K562 (cell line): Measurements from ENCODE around the gene LMAN1L. TPM values are rescaled to one million over a fixed set of nuclear protein-coding genes. Genes with fewer than 3 reads are reported as not detected.

ENCODE experiments used
- ATAC-seq: fragments of 200-7000 bp; cut with Tn5 transposase; 3 replicates; pipeline ENCODE4 v1.9.1; 2020; ENCODE audit warnings: moderate library complexity
- BruUV-seq: library from RNA; stranded (reverse); fragments of 400-500 nt; replicated peaks from 2 replicates; lab custom pipeline; 2021; lab: Mats Ljungman, UMichigan
- CTCF ChIA-PET: fragments of 300-600 bp; formaldehyde crosslinking; extraction: SDS; loops from one replicate; lab custom pipeline; 2021; ENCODE audit warnings: low intra/inter-chr PET ratio; lab: Yijun Ruan, JAX
- POLR2A ChIA-PET: fragments of 300-600, 350-650 bp; sonication (Branson Sonifier 250); formaldehyde crosslinking; extraction: SDS; loops from one replicate; lab custom pipeline; 2021; ENCODE audit warnings: antibody characterized with exemption, inconsistent platforms; lab: Yijun Ruan, JAX
- DNase-seq, 4 experiments: peaks; one replicate each; pipeline versions ENCODE4 v3.0.0 to v3.0.0-alpha.2; 2011 to 2018; ENCODE audit warnings: low spot score in 3 of 4, mixed read lengths in 3 of 4; ENCODE audit errors: extremely low read depth in 1 of 4
- FAIRE-seq: peaks from 2 replicates; lab custom pipeline; 2011; peaks lifted over from hg19 to GRCh38; lab: Jason Lieb, UNC
- H2AFZ ChIP-seq: 2 replicates; pipeline ENCODE4 v1.6.0; 2011; ENCODE audit warnings: low read depth, low read length, control low read depth, inconsistent platforms
- H3K27ac ChIP-seq: fragments of 200-600 bp; 3 replicates; pipeline ENCODE4 v1.8.0; 2011; ENCODE audit warnings: low read depth, mild to moderate bottlenecking, control low read depth, inconsistent platforms, low read length, moderate library complexity, mixed read lengths; ENCODE audit errors: extremely low read depth
- H3K27me3 ChIP-seq, 2 experiments: fragments of 300-600 bp in 1 of 2; 2 replicates in 1 of 2; 3 replicates in 1 of 2; pipeline versions ENCODE4 v1.6.0 to v1.8.0; 2011; ENCODE audit warnings: inconsistent platforms in 2 of 2, low read length in 2 of 2, mild to moderate bottlenecking in 1 of 2, mixed read lengths in 1 of 2, moderate library complexity in 1 of 2; ENCODE audit not compliant: control insufficient read depth in 2 of 2, insufficient read depth in 2 of 2
- H3K36me3 ChIP-seq: fragments of 300-600 bp; 3 replicates; pipeline ENCODE4 v1.8.0; 2011; ENCODE audit warnings: mild to moderate bottlenecking, low read length, inconsistent platforms; ENCODE audit not compliant: control insufficient read depth, insufficient read depth
- H3K4me1 ChIP-seq, 2 experiments: fragments of 200-600 bp in 1 of 2; replicated peaks in 1 of 2; 2 replicates in 1 of 2; 3 replicates in 1 of 2; pipeline versions ENCODE4 v1.5.1 to v1.8.0; 2011; ENCODE audit warnings: inconsistent platforms in 2 of 2, low read length in 2 of 2, mild to moderate bottlenecking in 1 of 2, mixed read lengths in 1 of 2, moderate library complexity in 1 of 2; ENCODE audit not compliant: control insufficient read depth in 2 of 2, insufficient read depth in 2 of 2
- H3K4me2 ChIP-seq: 2 replicates; pipeline ENCODE4 v1.6.1; 2011; ENCODE audit warnings: low read length, control low read depth, inconsistent platforms, mixed read lengths; ENCODE audit not compliant: insufficient read depth
- H3K4me3 ChIP-seq: fragments of 200-600 bp; sonication (generic), shearing (Covaris generic); 2 replicates; pipeline ENCODE4 v1.5.1; 2016; ENCODE audit warnings: control low read depth, inconsistent platforms
- H3K79me2 ChIP-seq: fragments of 200-600 bp; 3 replicates; pipeline ENCODE4 v1.8.0; 2011; ENCODE audit warnings: low read length, inconsistent platforms; ENCODE audit not compliant: control insufficient read depth, insufficient read depth
- H3K9ac ChIP-seq, 2 experiments: 2 replicates each; pipeline versions ENCODE4 v1.6.0 to v1.6.1; 2011; ENCODE audit warnings: low read depth in 2 of 2, low read length in 2 of 2, control low read depth in 1 of 2, inconsistent platforms in 1 of 2, mild to moderate bottlenecking in 1 of 2, mixed read lengths in 1 of 2; ENCODE audit not compliant: insufficient read depth in 1 of 2
- H3K9me1 ChIP-seq: one replicate; pipeline ENCODE4 v1.6.0; 2011; ENCODE audit warnings: inconsistent platforms, mild to moderate bottlenecking, low read length, moderate library complexity; ENCODE audit not compliant: control insufficient read depth, insufficient read depth
- H3K9me3 ChIP-seq: replicated peaks from 2 replicates; pipeline ENCODE4 v1.5.1; 2011; ENCODE audit warnings: low read depth, low read length, inconsistent platforms; ENCODE audit not compliant: control insufficient read depth, insufficient read depth
- H4K20me1 ChIP-seq: replicated peaks from 2 replicates; pipeline ENCODE4 v1.6.1; 2011; ENCODE audit warnings: low read length, inconsistent platforms, mixed read lengths; ENCODE audit not compliant: control insufficient read depth, insufficient read depth
- ARID2 ChIP-seq: fragments of 450-650 bp; IDR thresholded peaks from 2 replicates; pipeline ENCODE4 v1.6.1; 2017; ENCODE audit warnings: antibody characterized with exemption, mild to moderate bottlenecking
- ATF7 ChIP-seq: fragments of 450-650 bp; IDR thresholded peaks from 2 replicates; pipeline ENCODE4 v1.7.1; 2014; ENCODE audit warnings: mild to moderate bottlenecking, moderate library complexity
- BACH1 ChIP-seq: fragments of 200-800 bp; sonication (Bioruptor generic); IDR thresholded peaks from 2 replicates; pipeline ENCODE4 v1.6.1; 2016; ENCODE audit warnings: missing genetic modification characterization, missing compliant biosample characterization
- CBX8 ChIP-seq: fragments of 200-600 bp; sonication (generic); IDR thresholded peaks from 2 replicates; pipeline ENCODE4 v1.6.1; 2012; ENCODE audit warnings: borderline replicate concordance, mixed run types, low read depth, mild to moderate bottlenecking, moderate library complexity, mixed read lengths, low read length, control low read depth, inconsistent platforms; ENCODE audit not compliant: poor library complexity, severe bottlenecking; ENCODE audit errors: extremely low read depth
- CSDE1 ChIP-seq, 2 experiments: fragments of 450-650 bp; IDR thresholded peaks; 2 replicates each; pipeline ENCODE4 v1.6.1; 2016; ENCODE audit warnings: mild to moderate bottlenecking in 1 of 2
- HLTF ChIP-seq: fragments of 450-650 bp; IDR thresholded peaks from 2 replicates; pipeline ENCODE4 v1.6.1; 2016
- HNRNPUL1 ChIP-seq: fragments of 200-400 bp; formaldehyde crosslinking; IDR thresholded peaks from 2 replicates; pipeline ENCODE4 v1.6.1; 2017; ENCODE audit warnings: low read length
- NRF1 ChIP-seq, 2 experiments: fragments of 450-650 bp; IDR thresholded peaks in 1 of 2; conservative IDR thresholded peaks in 1 of 2; 2 replicates each; pipeline ENCODE4 v1.6.1; 2014; ENCODE audit warnings: mild to moderate bottlenecking in 2 of 2
- PTBP1 ChIP-seq: fragments of 200-400 bp; formaldehyde crosslinking; IDR thresholded peaks from 2 replicates; pipeline ENCODE4 v1.6.1; 2017; ENCODE audit warnings: low read depth, low read length
- RAD51 ChIP-seq: fragments of 450-650 bp; IDR thresholded peaks from 2 replicates; pipeline ENCODE4 v1.7.1; 2016; ENCODE audit warnings: low read depth, mild to moderate bottlenecking, borderline replicate concordance
- RBM14 ChIP-seq: fragments of 200-400 bp; formaldehyde crosslinking; IDR thresholded peaks from 2 replicates; pipeline ENCODE4 v1.6.1; 2018; ENCODE audit warnings: low read depth, mild to moderate bottlenecking, low read length, moderate library complexity, borderline replicate concordance; ENCODE audit not compliant: insufficient read depth
- SIX5 ChIP-seq, 2 experiments: IDR thresholded peaks; 2 replicates each; pipeline ENCODE4 v1.6.1; 2011; ENCODE audit warnings: low read length in 2 of 2, borderline replicate concordance in 1 of 2, low read depth in 1 of 2, mild to moderate bottlenecking in 1 of 2, moderate library complexity in 1 of 2; ENCODE audit not compliant: insufficient read depth in 1 of 2
- SLC30A9 ChIP-seq: fragments of 250-450 bp; sonication (Bioruptor Pico); IDR thresholded peaks from 2 replicates; pipeline ENCODE4 v1.8.0; 2022; ENCODE audit warnings: mild to moderate bottlenecking, moderate library complexity
- SMAD2 ChIP-seq: fragments of 150-350 bp; IDR thresholded peaks from 2 replicates; pipeline ENCODE4 v1.6.1; 2014; ENCODE audit warnings: low read depth, mild to moderate bottlenecking, low read length
- TCFL5 ChIP-seq: fragments of 250-450 bp; sonication (Bioruptor Pico); conservative IDR thresholded peaks from 2 replicates; pipeline ENCODE4 v1.6.1; 2021; ENCODE audit warnings: mild to moderate bottlenecking, moderate library complexity, matching md5 sums
- TRIM24 ChIP-seq, 2 experiments: fragments of 450-650 bp; IDR thresholded peaks; 2 replicates each; pipeline ENCODE4 v1.6.1; 2016
- TRIM28 ChIP-seq: fragments of 450-650 bp; IDR thresholded peaks from 2 replicates; pipeline ENCODE4 v1.6.1; 2017
- ZKSCAN1 ChIP-seq: fragments of 150-350 bp; IDR thresholded peaks from 2 replicates; pipeline ENCODE4 v1.6.1; 2016; ENCODE audit warnings: low read depth, low read length
- ZNF561 ChIP-seq: fragments of 450-650 bp; formaldehyde crosslinking; conservative IDR thresholded peaks from 2 replicates; pipeline ENCODE4 v1.4.0; 2020; ENCODE audit warnings: mild to moderate bottlenecking, moderate library complexity
- ZNF589 ChIP-seq: fragments of 200-800 bp; sonication (Bioruptor generic); IDR thresholded peaks from 2 replicates; pipeline ENCODE4 v1.6.1; 2016; ENCODE audit warnings: low read depth, missing genetic modification characterization, missing compliant biosample characterization
- WGBS: fragments of 100-300 bp; shearing (Covaris generic); methylation state at CpG from one replicate; pipeline ENCODE4 v1.1.6; 2016; ENCODE audit warnings: low coverage, mixed read lengths; ENCODE audit not compliant: insufficient coverage; ENCODE audit errors: missing lambda C conversion rate; 5-methylcytosine and 5-hydroxymethylcytosine counted together
- in situ Hi-C: fragments of 300-500 bp; cut with MboI; formaldehyde crosslinking; loops from 4 replicates; pipeline ENCODE4 v1.15.0; 2018; ENCODE audit warnings: inconsistent platforms, mixed read lengths
- intact Hi-C: fragments of 100-400 bp; cut with micrococcal nuclease; formaldehyde crosslinking; loops from 2 replicates; pipeline ENCODE4 v1.14.2; 2022
- polyA plus RNA-seq, 8 experiments: library from polyadenylated mRNA; depleted of rRNA in 4 of 8; stranded (reverse) in 5 of 8; unstranded in 3 of 8; fragments of >200 nt; fragmentation: Nextera tagmentation in 2 of 8; fragmentation: Illumina TruSeq in 1 of 8; extraction: Ambion mirVana in 2 of 8; extraction: Trizol in 1 of 8; gene quantifications; 2 replicates each; pipeline versions ENCODE4 v1.2.1 to v1.2.3, GENCODE V29; 2011 to 2014; ENCODE audit warnings: inconsistent platforms in 1 of 8, missing spikeins in 1 of 8
- total RNA-seq, 7 experiments: library from RNA; depleted of rRNA in 6 of 7; stranded (reverse); fragments of >200 nt in 6 of 7; fragmentation: Illumina TruSeq in 2 of 7; extraction: Trizol in 2 of 7; gene quantifications; 2 replicates each; pipeline versions ENCODE4 v1.2.1 to v1.2.3, GENCODE V29; 2011 to 2021; ENCODE audit warnings: low replicate concordance in 1 of 7

The LMAN1L gene
- total and polyA plus RNA-seq, 9 of the 15 experiments (the other 6 are each of a cell fraction or from before 2014, with no cell fraction given) = not detected

GRCh38 chr15:74784426-74785193 lies 28.0 kb upstream of the LMAN1L start:
- ChIA-PET CTCF (no interaction called here), POLR2A (interaction anchor here (0.6 to 1.5 kb wide), 7 partner anchors 11 to 378 kb away, joined by 3 read pairs; no protein-coding TSS in a partner anchor)
- no peak overlapping the region for H2AFZ ChIP-seq
- H3K79me2 ChIP-seq = peaks cover 73% of the 10 kb centered on the region
- no peak for FAIRE-seq
- BruUV-seq = no TSS peak
- TF ChIP-seq BACH1 (tag) (no peak), ATF7 (no peak), RAD51 (no peak), SIX5 (IDR thresholded peaks at IDR 0.05; ENCODE audit: borderline replicate concordance in 1 of 2, insufficient read depth in 1 of 2, low read depth in 1 of 2, low read length in 2 of 2) (no peak), NRF1 (conservative IDR thresholded peaks at IDR 0.05 in 1 of 2, IDR thresholded peaks at IDR 0.05 in 1 of 2) (no peak), RBM14 (no peak), TRIM28 (no peak), ZNF589 (CRISPR knock-in tag) (no peak), PTBP1 (no peak), HLTF (no peak), CBX8 (no peak), SMAD2 (no peak), ARID2 (no peak), TRIM24 (IDR thresholded peaks at IDR 0.05) (no peak), SLC30A9 (no peak), TCFL5 (no peak), ZNF561 (no peak), CSDE1 (IDR thresholded peaks at IDR 0.05) (no peak), HNRNPUL1 (no peak), ZKSCAN1 (no peak)
- H3K4me1 ChIP-seq = peaks cover 58 to 78% of the 10 kb centered on the region in 2 experiments
- WGBS = 79% methylated on average over 8 of the region's 8 CpGs
- H3K4me2 ChIP-seq = peak overlapping the region; percentile 24; the same call in 1 of the 2 replicates
- H4K20me1 ChIP-seq = peaks cover 26% of the 10 kb centered on the region
- ATAC-seq = no peak
- no peaks in the 10 kb centered on the region for H3K27me3 ChIP-seq
- peak overlapping the region in 1 of 2 experiments; percentile 93; a peak in 2 of 4 replicates for H3K9ac ChIP-seq
- no peak overlapping the region for H3K27ac ChIP-seq
- no peak for DNase-seq
- H3K36me3 ChIP-seq = peaks cover 48% of the 10 kb centered on the region; the same call in 2 of the 3 replicates
- in situ Hi-C loops (no loop called here), intact Hi-C loops (no loop called here)
- no peak overlapping the region for H3K4me3 ChIP-seq
- H3K9me3 ChIP-seq = no peaks in the 10 kb centered on the region
- no peaks in the 10 kb centered on the region for H3K9me1 ChIP-seq
